ENCODE data around the gene MLPH. TPM values are rescaled to one million over a fixed set of nuclear protein-coding genes. Genes with fewer than 3 reads are reported as not detected.

MLPH gene
- total and polyA plus RNA-seq, 2 of the 13 experiments (the other 11 are each of a cell fraction or from before 2014, with no cell fraction given), result 0.12 TPM; not detected in 1

DNA sequence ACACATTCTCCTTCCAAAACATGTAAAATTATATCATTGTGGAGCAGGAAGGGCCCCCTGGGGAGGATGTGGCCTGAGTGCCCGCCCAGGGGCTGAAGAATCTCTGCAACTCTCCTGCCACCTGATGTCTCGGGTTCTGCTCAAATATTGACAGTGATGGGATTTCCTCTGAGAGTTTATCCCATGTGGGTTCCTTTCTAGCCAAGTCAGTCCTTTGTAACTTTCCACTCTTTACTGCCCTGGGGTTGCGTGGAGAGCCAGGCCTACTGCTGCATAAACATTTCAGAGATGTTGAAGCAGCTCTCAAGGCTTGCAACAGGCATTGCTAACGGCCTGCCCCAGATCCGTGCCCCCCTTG lies 107.4 kb downstream of the MLPH start (continued):
- TF ChIP-seq, protein P1, sequence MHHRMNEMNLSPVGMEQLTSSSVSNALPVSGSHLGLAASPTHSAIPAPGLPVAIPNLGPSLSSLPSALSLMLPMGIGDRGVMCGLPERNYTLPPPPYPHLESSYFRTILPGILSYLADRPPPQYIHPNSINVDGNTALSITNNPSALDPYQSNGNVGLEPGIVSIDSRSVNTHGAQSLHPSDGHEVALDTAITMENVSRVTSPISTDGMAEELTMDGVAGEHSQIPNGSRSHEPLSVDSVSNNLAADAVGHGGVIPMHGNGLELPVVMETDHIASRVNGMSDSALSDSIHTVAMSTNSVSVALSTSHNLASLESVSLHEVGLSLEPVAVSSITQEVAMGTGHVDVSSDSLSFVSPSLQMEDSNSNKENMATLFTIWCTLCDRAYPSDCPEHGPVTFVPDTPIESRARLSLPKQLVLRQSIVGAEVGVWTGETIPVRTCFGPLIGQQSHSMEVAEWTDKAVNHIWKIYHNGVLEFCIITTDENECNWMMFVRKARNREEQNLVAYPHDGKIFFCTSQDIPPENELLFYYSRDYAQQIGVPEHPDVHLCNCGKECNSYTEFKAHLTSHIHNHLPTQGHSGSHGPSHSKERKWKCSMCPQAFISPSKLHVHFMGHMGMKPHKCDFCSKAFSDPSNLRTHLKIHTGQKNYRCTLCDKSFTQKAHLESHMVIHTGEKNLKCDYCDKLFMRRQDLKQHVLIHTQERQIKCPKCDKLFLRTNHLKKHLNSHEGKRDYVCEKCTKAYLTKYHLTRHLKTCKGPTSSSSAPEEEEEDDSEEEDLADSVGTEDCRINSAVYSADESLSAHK (CRISPR knock-in tag; IDR thresholded peaks at IDR 0.05; ENCODE audit: borderline replicate concordance), result no peak
- TF ChIP-seq MAFK (conservative IDR thresholded peaks at IDR 0.05 in 1 of 2, IDR thresholded peaks at IDR 0.05 in 1 of 2; ENCODE audit: low read length in 2 of 2) (0 out of 4 replicates have a peak, but pooled peaks of 1 of the 2 experiments have one; percentile 3), ONECUT2 (CRISPR knock-in tag; IDR thresholded peaks at IDR 0.05) (peak; percentile 31; the same call in 1 of the 2 replicates), NR2F6 (IDR thresholded peaks at IDR 0.05) (no peak), NR2F6 (CRISPR knock-in tag; IDR thresholded peaks at IDR 0.05) (peak; percentile 33; the same call in 1 of the 2 replicates), ZNF121 (CRISPR knock-in tag; IDR thresholded peaks at IDR 0.05) (no peak), ZNF329 (CRISPR knock-in tag; IDR thresholded peaks at IDR 0.05; ENCODE audit: low read depth) (no peak), TOPORS (CRISPR knock-in tag; IDR thresholded peaks at IDR 0.05) (peak; percentile 53; the same call in 1 of the 2 replicates), ZBTB3 (CRISPR knock-in tag; IDR thresholded peaks at IDR 0.05; ENCODE audit: borderline replicate concordance, low read depth) (no peak), NR2F1 (CRISPR knock-in tag; IDR thresholded peaks at IDR 0.05) (no peak), NKX3-1 (CRISPR knock-in tag; IDR thresholded peaks at IDR 0.05) (0 out of 2 replicates have a peak, but pooled peaks have one; percentile 33), SAP130 (CRISPR knock-in tag; IDR thresholded peaks at IDR 0.05; ENCODE audit: low read depth) (peak; percentile 79), ZNF510 (CRISPR knock-in tag; IDR thresholded peaks at IDR 0.05; ENCODE audit: low read depth) (0 out of 2 replicates have a peak, but pooled peaks have one; percentile 4), KAT8 (CRISPR knock-in tag; IDR thresholded peaks at IDR 0.05) (no peak), EZH2 (conservative IDR thresholded peaks at IDR 0.05; ENCODE audit: low read depth, low read length) (no peak), ZNF879 (CRISPR knock-in tag; IDR thresholded peaks at IDR 0.05) (no peak), RXRB (CRISPR knock-in tag; IDR thresholded peaks at IDR 0.05; ENCODE audit: borderline replicate concordance) (peak; percentile 68), SIN3A (IDR thresholded peaks at IDR 0.05; ENCODE audit: borderline replicate concordance, low read depth, low read length) (0 out of 2 replicates have a peak, but pooled peaks have one; percentile 49)
- TF ChIP-seq, protein P2, sequence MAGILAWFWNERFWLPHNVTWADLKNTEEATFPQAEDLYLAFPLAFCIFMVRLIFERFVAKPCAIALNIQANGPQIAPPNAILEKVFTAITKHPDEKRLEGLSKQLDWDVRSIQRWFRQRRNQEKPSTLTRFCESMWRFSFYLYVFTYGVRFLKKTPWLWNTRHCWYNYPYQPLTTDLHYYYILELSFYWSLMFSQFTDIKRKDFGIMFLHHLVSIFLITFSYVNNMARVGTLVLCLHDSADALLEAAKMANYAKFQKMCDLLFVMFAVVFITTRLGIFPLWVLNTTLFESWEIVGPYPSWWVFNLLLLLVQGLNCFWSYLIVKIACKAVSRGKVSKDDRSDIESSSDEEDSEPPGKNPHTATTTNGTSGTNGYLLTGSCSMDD (CRISPR knock-in tag; IDR thresholded peaks at IDR 0.05), result no peak
- TF ChIP-seq, protein P3, sequence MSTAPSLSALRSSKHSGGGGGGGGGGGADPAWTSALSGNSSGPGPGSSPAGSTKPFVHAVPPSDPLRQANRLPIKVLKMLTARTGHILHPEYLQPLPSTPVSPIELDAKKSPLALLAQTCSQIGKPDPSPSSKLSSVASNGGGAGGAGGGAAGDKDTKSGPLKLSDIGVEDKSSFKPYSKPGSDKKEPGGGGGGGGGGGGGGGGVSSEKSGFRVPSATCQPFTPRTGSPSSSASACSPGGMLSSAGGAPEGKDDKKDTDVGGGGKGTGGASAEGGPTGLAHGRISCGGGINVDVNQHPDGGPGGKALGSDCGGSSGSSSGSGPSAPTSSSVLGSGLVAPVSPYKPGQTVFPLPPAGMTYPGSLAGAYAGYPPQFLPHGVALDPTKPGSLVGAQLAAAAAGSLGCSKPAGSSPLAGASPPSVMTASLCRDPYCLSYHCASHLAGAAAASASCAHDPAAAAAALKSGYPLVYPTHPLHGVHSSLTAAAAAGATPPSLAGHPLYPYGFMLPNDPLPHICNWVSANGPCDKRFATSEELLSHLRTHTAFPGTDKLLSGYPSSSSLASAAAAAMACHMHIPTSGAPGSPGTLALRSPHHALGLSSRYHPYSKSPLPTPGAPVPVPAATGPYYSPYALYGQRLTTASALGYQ (CRISPR knock-in tag; IDR thresholded peaks at IDR 0.05), result peak; percentile 32; the same call in 1 of the 2 replicates
- TF ChIP-seq, protein P4, sequence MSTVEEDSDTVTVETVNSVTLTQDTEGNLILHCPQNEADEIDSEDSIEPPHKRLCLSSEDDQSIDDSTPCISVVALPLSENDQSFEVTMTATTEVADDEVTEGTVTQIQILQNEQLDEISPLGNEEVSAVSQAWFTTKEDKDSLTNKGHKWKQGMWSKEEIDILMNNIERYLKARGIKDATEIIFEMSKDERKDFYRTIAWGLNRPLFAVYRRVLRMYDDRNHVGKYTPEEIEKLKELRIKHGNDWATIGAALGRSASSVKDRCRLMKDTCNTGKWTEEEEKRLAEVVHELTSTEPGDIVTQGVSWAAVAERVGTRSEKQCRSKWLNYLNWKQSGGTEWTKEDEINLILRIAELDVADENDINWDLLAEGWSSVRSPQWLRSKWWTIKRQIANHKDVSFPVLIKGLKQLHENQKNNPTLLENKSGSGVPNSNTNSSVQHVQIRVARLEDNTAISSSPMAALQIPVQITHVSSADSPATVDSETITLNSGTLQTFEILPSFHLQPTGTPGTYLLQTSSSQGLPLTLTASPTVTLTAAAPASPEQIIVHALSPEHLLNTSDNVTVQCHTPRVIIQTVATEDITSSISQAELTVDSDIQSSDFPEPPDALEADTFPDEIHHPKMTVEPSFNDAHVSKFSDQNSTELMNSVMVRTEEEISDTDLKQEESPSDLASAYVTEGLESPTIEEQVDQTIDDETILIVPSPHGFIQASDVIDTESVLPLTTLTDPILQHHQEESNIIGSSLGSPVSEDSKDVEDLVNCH (CRISPR knock-in tag; IDR thresholded peaks at IDR 0.05), result 0 out of 2 replicates have a peak, but pooled peaks have one; percentile 25
- TF ChIP-seq, protein P5, sequence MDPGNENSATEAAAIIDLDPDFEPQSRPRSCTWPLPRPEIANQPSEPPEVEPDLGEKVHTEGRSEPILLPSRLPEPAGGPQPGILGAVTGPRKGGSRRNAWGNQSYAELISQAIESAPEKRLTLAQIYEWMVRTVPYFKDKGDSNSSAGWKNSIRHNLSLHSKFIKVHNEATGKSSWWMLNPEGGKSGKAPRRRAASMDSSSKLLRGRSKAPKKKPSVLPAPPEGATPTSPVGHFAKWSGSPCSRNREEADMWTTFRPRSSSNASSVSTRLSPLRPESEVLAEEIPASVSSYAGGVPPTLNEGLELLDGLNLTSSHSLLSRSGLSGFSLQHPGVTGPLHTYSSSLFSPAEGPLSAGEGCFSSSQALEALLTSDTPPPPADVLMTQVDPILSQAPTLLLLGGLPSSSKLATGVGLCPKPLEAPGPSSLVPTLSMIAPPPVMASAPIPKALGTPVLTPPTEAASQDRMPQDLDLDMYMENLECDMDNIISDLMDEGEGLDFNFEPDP (CRISPR knock-in tag; conservative IDR thresholded peaks at IDR 0.05), result no peak
